Measurements from ENCODE around the gene TRDN.
"Not testable (repeated sequence)": the region's sequence is repeated elsewhere in the genome, so short reads cannot be mapped to it uniquely, and the experiment has no call there.

Gene TRDN

DNA sequence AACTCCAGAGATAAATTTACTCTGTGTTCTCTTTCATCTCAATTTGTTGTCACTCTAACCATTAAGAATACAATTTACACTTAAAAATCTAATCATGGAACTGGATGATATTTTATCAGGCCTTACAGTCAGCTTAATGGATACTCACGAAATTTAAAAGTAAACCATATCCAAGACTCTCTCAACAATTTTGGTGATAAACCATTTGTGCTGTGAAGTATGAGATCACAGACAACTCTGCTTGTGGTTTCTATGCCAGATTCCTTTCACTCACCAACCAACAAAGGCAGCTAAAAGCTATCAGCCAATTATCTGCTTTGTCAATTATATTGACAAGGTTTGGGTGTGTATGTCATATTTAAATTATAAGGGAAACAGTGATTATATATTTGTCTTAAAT, 155.8 kb downstream of the TRDN start:
- no peak overlapping the region for H3K4me3 ChIP-seq (ENCODE audit: low read depth, low read length)
- no peak for DNase-seq (ENCODE audit: low read depth)
- TF ChIP-seq, protein P1, sequence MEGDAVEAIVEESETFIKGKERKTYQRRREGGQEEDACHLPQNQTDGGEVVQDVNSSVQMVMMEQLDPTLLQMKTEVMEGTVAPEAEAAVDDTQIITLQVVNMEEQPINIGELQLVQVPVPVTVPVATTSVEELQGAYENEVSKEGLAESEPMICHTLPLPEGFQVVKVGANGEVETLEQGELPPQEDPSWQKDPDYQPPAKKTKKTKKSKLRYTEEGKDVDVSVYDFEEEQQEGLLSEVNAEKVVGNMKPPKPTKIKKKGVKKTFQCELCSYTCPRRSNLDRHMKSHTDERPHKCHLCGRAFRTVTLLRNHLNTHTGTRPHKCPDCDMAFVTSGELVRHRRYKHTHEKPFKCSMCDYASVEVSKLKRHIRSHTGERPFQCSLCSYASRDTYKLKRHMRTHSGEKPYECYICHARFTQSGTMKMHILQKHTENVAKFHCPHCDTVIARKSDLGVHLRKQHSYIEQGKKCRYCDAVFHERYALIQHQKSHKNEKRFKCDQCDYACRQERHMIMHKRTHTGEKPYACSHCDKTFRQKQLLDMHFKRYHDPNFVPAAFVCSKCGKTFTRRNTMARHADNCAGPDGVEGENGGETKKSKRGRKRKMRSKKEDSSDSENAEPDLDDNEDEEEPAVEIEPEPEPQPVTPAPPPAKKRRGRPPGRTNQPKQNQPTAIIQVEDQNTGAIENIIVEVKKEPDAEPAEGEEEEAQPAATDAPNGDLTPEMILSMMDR (IDR thresholded peaks at IDR 0.05; ENCODE audit: low read depth, low read length, missing control alignments), result no peak

DNA sequence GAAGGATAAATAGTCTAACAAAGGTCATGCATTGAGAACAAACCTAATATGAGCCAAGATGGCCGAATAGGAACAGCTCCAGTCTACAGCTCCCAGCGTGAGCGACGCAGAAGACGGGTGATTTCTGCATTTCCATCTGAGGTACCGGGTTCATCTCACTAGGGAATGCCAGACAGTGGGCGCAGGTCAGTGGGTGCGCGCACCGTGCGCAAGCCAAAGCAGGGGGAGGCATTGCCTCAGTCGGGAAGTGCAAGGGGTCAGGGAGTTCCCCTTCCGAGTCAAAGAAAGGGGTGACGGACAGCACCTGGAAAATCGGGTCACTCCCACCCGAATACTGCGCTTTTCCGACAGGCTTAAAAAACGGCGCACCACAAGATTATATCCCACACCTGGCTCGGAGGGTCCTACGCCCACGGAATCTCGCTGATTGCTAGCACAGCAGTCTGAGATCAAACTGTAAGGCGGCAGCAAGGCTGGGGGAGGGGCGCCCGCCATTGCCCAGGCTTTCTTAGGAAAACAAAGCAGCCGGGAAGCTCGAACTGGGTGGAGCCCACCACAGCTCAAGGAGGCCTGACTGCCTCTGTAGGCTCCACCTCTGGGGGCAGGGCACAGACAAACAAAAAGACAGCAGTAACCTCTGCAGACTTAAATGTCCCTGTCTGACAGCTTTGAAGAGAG, 164.6 kb downstream of the TRDN start:
- not testable (repeated sequence) for DNase-seq (ENCODE audit: low read depth); H3K4me3 ChIP-seq (ENCODE audit: low read depth, low read length)

DNA sequence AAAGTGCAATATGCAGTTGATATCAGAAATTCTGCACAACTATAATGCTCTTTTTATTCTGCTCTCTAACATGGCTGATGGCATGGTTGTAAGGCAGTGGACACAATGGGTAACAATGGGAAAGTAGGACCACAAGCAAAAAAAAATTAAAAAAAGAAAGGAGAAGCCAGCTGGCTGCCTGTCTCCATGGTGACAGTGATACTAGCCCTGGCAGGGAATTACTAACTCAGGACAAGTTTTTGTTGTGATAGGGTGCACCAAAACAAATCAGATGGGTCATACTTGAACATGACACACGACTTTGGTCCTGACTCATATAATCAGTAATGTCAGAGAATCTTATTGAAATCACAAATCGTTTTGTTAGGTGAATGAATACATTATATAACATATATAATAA, 169.4 kb downstream of the TRDN start:
- DNase-seq (ENCODE audit: low read depth), result no peak
- H3K4me3 ChIP-seq (ENCODE audit: low read depth, low read length), result no peak overlapping the region
- TF ChIP-seq, protein P1 (IDR thresholded peaks at IDR 0.05; ENCODE audit: low read depth, low read length, missing control alignments), result no peak

GRCh38 chr6:123462152-123462551, 174.6 kb downstream of the TRDN start:
- TF ChIP-seq, protein P1 (IDR thresholded peaks at IDR 0.05; ENCODE audit: low read depth, low read length, missing control alignments), result no peak
- no peak overlapping the region for H3K4me3 ChIP-seq (ENCODE audit: low read depth, low read length)
- DNase-seq (ENCODE audit: low read depth), result no peak

- no peak for DNase-seq (ENCODE audit: low read depth)
- TF ChIP-seq, protein P1 (IDR thresholded peaks at IDR 0.05; ENCODE audit: low read depth, low read length, missing control alignments), result no peak
Observed at GRCh38 chr6:123458218-123458617, 178.5 kb downstream of the TRDN start.

DNA sequence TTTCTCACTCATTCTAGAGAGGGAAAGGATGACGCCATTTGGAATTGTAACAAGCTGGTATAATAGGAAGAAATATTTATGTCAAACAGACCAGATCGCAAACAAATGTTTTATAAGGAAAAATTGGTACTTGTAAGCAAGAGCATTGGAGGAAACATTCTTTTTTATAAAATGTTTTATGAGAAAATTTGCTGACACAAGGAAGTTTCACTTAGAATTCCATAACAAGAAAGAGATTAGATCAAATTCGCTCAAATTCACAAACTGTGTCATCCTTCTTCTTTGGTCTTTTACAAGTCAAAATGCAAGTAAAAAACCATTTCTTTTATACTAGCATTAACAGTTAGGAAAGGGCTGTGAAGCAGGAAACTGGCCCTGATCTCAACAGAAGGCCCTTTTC, 179.9 kb downstream of the TRDN start:
- no peak overlapping the region for H3K4me3 ChIP-seq (ENCODE audit: low read depth, low read length)
- no peak for DNase-seq (ENCODE audit: low read depth)
- TF ChIP-seq, protein P1 (IDR thresholded peaks at IDR 0.05; ENCODE audit: low read depth, low read length, missing control alignments), result no peak

More at GRCh38 chr6:123458218-123458617, 178.5 kb downstream of the TRDN start:
- H3K4me3 ChIP-seq (ENCODE audit: low read depth, low read length), result no peak overlapping the region

DNA sequence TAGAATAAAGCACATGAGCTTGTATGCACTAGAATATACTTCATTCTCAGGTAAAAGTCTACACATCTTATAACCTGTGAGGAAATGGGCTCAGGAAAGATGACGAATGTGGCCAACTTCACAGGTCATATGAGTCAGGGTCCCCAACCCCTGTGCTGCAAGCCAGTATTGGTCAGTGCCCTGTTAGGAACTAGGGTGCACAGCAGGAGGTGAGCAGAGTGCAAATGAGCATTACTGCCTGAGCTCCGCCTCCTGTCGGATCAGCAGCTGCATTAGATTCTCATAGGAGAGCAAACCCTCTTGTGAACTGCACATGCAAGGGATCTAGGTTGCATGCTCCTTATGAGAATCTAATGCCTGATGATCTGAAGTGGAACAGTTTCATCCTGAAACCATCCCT, 182.3 kb downstream of the TRDN start:
- TF ChIP-seq, protein P1 (IDR thresholded peaks at IDR 0.05; ENCODE audit: low read depth, low read length, missing control alignments), result no peak
- no peak overlapping the region for H3K4me3 ChIP-seq (ENCODE audit: low read depth, low read length)
- no peak for DNase-seq (ENCODE audit: low read depth)

DNA sequence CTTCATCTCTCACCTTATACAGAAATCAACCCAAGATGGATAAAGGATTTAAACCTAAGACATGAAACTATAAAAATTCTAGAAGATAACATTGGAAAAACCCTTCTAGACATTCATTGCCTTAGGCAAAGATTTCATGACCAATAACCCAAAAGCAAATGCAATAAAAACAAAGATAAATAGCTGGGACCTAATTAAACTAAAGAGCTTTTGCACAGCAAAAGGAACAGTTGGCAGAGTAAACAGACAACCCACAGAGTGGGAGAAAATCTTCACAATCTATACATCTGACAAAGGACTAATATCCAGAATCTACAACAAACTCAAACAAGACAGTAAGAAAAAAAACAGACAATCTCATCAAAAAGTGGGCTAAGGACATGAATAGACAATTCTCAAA, 183.7 kb downstream of the TRDN start:
- not testable (repeated sequence) for DNase-seq (ENCODE audit: low read depth); H3K4me3 ChIP-seq (ENCODE audit: low read depth, low read length)

Measured in GM12864 (cell line).